SHP77 treated with DMSO at 0.1 percent for 48 hours (cell line): ENCODE results near the gene INPP5A.

Source experiments
- DNase-seq: peaks from one replicate; lab custom pipeline; 2025; lab: John Stamatoyannopoulos, UW

Gene INPP5A

DNA sequence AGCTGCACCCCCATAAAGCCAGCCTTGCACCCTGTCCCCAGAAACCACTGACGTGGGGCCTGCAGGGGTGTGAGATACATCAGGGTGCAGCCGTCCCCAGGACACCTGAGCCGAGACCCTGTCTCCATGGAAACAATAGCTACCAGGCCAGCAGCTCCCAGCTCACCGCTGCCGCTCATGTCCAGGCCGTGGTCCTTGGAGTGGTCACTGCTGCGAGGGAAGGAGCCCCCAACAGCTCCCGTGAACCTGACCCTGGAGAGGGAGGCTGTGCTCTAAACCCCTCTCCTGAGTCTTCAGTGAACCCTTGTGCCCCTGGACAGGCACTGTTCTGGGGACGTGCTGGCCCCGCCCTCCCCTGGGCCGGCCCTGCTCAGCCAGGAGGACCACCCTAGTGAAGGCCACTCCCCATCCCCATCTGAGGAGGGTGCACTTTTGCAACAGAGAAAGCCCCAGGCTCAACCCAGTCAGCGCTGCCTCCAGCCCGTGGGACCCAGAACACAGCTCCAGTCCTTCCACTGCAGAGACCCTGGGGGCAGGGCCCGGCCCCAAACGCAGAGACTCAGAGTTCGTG is 19.6 kb upstream of the INPP5A start:
- DNase-seq: no peak

GRCh38 chr10:132518572-132519381 is 18.8 kb upstream of the INPP5A start:
- peak; percentile 36 for DNase-seq

GRCh38 chr10:132519382-132520176 is 18.0 kb upstream of the INPP5A start:
- no peak for DNase-seq

DNA sequence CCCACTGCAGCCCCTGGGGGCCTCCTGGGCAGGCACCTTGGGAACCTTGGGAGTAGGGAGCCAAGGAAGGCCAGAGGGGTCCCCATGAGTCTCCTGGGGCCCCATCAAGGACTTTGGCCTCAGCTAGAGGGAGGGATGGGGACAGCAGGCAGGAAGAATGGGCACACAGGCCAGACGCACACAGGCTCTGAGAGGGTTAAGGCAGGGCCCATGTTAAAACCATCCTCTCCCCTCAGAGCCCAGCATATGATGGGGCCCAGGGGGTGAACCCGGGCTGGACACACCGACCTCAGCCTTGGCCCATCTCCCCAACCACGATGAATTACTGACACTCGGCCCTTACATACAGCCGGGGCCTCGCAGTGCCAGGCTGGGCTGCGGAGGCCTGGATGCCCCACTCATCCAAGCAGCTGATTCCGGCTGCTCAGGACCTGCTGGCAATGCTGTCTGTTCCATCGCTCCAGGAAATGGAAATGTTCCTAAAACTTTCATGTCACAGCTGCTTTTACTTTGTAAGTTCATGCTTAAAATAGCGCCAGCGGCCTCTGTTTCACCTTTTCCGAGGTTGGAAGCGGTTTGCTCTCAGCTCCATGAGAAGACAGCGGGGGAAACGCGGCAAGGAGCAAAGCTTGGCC is 17.3 kb upstream of the INPP5A start:
- DNase-seq: no peak

DNA sequence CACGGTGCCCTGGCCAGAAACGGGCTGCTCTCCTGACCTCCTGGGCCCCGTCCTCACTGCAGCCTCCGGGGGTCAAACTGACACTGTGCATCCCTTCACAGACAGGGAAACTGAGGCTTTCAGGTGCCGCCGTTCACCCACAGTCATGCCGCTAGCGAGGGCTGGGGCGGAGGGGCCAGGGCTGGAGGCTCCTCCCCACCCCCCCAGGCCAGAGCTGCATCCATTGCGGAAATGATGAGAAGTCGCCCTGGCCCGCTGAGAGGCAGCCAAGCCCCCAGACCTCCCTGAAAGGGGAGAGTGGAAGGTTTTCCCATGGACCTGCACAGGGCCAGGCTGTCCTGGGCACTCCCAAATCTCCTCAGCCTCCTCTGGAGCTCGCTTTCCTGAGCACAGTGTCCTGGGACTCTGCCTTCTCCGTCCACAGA is 16.5 kb upstream of the INPP5A start:
- DNase-seq: no peak

- DNase-seq: no peak
These were observed 16.0 kb upstream of the INPP5A start for GRCh38 chr10:132521466-132522102.

DNA sequence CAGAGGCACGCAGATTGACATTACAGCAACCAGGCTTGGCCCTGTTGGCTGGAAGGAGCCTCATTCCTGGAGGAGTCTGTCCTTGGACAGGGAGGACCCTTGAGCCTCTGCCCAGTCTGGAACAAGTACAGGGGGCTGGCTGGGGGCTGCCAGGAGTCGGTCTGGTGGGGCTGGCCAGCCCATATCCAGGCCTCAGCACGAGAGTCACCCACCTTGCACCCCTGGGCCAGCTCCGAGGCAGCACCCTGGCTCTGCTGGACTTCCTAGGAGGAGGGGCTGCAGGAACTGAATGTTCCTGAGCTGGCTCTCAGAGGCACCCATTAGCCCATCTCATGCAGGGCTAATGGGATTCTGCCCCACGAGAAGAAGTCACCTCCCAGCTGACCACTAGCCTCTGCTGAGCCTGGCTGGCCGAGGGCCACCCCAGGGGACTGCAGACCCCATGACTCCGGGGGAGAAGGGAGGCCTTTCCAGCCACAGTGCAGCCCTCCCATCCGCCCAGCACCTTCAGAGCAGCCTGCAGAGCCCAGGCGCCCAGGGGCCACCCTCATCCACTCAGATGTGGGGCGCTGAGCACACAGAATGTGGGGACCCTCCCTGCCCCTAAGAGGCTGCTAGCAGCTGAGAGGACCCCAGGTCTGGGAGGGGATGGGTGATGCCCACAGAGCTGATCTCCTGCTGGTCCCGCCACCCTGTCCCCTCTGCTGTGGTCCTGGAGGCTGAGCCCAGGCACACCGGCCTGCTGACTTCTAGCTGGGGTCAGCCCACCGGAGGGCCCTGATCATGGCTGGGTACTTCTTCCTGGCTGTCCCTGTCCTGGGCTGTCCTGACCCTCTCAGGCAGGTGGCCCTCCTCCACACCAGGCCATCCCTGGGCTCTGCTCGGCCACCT is 14.8 kb upstream of the INPP5A start:
- no peak for DNase-seq

- no peak for DNase-seq
These were observed 13.8 kb upstream of the INPP5A start for GRCh38 chr10:132523561-132524442.

GRCh38 chr10:132524443-132525285 is 12.9 kb upstream of the INPP5A start:
- no peak for DNase-seq

DNA sequence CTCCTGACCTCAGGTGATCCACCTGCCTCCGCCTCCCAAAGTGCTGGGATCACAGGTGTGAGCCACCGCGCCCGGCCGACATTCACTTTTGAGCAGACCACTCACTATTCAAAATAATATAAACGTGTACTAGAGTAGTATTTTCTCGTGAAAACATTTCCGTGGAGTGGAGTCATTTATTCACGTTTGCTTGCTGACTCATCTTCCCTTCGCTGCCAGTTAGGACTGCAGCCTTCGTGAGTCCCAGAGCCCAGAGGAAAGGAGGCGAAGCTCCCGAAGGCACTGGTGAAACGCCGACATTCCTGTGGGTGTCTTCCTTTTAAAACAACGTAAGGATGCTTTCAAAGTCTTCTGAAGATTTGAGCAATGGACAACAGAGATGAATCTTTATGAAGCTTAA is 10.9 kb upstream of the INPP5A start:
- no peak for DNase-seq

GRCh38 chr10:132527339-132528063 is 10.1 kb upstream of the INPP5A start:
- no peak for DNase-seq

GRCh38 chr10:132528064-132528691 is 9.4 kb upstream of the INPP5A start:
- no peak for DNase-seq

- DNase-seq: no peak
These were observed 5.4 kb upstream of the INPP5A start for GRCh38 chr10:132532179-132532578.

DNA sequence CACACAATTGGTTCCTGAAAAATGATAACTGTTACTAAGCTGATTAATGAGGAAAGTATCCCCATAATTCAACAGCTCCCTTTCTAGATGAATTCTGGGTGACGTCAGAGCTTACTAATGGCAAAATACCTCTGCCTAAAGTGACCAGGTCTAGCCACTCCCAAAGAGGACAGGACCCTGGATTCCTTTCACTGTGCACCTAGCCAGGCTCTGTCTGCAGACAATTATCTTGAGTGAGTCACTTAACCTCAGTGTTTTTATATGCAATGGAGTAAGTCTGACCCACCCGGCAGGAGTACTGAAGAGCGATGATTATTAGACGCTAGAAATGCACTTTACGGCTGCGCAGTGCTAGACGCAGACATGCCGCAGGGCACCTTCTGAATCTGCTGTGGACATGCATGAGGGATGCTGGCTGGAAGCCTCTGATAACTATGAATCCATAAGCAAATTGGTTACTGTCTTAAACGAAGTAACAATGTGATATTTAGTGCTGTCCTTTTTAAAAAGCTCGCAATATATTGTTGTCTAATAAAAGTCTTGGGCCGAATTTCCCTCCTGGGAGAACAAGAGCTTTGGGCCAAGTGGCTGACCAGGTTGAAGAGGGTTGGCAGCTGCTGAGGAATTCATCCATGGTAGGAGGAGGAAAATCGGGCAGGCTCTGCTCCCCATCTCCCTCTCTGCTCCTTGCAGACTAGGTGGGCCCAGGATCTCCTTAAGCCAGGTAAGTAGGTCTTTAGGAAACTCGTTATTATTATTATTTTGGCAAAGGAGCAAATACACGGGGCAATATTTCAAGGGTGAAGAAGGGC is 4.6 kb upstream of the INPP5A start:
- DNase-seq: no peak

DNA sequence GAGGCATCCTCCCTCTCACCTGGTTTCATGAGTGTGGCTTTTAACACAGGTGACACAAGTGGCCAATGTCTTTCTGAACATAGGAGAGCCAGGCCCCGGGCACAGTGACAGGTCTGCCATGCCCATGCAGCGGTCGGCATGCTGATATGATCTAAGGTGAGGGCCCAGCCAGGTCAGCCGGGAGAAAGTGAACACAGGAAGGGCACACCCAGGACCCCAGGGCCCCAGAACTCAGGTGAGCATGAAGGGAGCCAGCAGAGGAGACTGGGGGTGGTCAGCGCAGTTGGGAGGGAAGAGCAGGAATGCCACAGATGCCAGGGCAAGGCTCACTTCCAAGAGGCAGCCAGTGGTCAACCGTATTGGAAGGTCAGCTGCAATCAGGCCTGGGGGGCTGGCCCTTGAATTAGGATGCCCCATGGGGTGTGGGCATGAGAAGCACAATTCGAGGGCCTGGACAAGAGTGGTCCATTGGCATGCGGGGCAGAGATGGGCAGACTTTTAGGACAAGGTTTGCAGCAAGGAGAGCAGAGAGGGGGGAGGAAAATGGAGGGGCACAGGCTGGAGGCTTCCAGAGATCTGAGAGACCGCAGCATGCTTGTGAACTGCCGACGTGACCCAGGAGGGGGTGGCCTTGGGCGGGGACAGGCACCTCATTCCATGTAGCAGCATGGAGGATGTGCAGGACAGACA is 3.9 kb upstream of the INPP5A start:
- DNase-seq: no peak

DNA sequence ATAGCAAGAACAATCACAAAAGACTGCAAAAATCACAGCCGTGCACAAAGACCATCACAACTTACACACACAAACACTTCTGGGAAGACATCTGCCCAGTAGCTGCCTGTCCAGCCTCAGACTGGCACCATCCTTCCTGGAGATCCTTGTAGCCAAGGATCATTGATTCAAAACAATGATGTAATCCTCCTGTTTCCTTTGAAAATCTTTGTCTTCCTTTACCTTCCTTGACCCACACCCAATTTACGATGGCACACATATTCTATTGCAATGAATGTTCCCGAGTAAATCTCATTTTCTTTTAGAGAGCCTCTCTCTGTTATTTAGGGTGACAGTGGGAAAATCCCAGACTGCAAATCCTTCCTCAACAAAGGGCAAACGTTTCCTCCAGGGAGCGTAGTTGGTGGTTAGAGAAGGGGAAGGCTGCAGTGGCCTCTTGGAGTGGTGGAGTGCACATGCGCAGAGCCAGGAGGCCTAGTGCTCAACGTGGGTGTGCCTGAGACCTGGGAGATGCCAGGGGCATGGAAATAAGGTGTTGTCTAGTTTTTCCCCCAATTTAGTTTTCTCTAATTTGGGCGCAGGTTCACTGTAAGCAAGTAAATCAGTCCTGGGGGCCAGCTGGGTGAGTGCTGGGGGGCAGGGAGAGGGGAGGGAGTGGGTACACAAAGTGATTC is 3.1 kb upstream of the INPP5A start:
- DNase-seq: no peak
